Natural killer cell treated with Interleukin-12 subunit alpha and Interleukin-12 subunit beta and Interleukin-15 and Interleukin-18, amount 100 ng/mL, for 72 hours (primary cell): Measurements from ENCODE around the gene SPACDR. TPM values are rescaled to one million over a fixed set of nuclear protein-coding genes. Genes with fewer than 3 reads are reported as not detected.
"Not testable (repeated sequence)": the region's sequence is repeated elsewhere in the genome, so short reads cannot be mapped to it uniquely, and the experiment has no call there.

Experiments
- ATAC-seq, 2 donors: fragments of 150-1000 bp; cut with Tn5 transposase in 1 of 2; sonication (Bioruptor Pico), chemical (Tn5 transposase) in 1 of 2; 2 replicates each; pipeline ENCODE4 v1.10.0; 2021
- DNase-seq: peaks from one replicate; pipeline ENCODE4 v3.0.0; 2022; ENCODE audit warnings: low spot score
- H3K27ac Mint-ChIP-seq, 2 donors: 1 replicate in 1 of 2; 2 replicates in 1 of 2; pipeline ENCODE4 v1.8.0; 2022; ENCODE audit warnings: mixed read lengths in 2 of 2, mild to moderate bottlenecking in 1 of 2, moderate library complexity in 1 of 2
- H3K27me3 Mint-ChIP-seq, 2 donors: 1 replicate in 1 of 2; 2 replicates in 1 of 2; pipeline ENCODE4 v1.8.0; 2022; ENCODE audit warnings: mixed read lengths in 2 of 2
- H3K36me3 Mint-ChIP-seq: one replicate; pipeline ENCODE4 v1.8.0; 2022; ENCODE audit warnings: mixed read lengths
- H3K4me1 Mint-ChIP-seq, 2 donors: 1 replicate in 1 of 2; 2 replicates in 1 of 2; pipeline ENCODE4 v1.8.0; 2022; ENCODE audit warnings: low read depth in 2 of 2, mixed read lengths in 2 of 2, mild to moderate bottlenecking in 1 of 2
- H3K4me3 Mint-ChIP-seq: one replicate; pipeline ENCODE4 v1.8.0; 2022; ENCODE audit warnings: mixed read lengths
- H3K9me3 Mint-ChIP-seq: 2 replicates; pipeline ENCODE4 v1.8.0; 2022; ENCODE audit warnings: mixed read lengths
- total RNA-seq, 2 donors: library from RNA; stranded (reverse); gene quantifications; one replicate each; pipeline ENCODE4 v1.2.3, GENCODE V29; 2022

Gene SPACDR
- total RNA-seq, 2 donors from 2014 or later = 2.4 to 4.2 TPM

GRCh38 chr7:100465702-100466311 is 1.7 kb upstream of the SPACDR start:
- H3K4me1 Mint-ChIP-seq = peaks cover 0 to 9% of the 10 kb centered on the region in 2 donors
- no peaks in the 10 kb centered on the region for H3K36me3 Mint-ChIP-seq
- no peak overlapping the region for H3K4me3 Mint-ChIP-seq
- no peaks in the 10 kb centered on the region for H3K9me3 Mint-ChIP-seq
- ATAC-seq (no peak), DNase-seq (no peak)
- no peaks in the 10 kb centered on the region for H3K27me3 Mint-ChIP-seq
- H3K27ac Mint-ChIP-seq = no peak overlapping the region

- no peak for ATAC-seq
- no peak for DNase-seq
- no peak overlapping the region for H3K27ac Mint-ChIP-seq
- no peaks in the 10 kb centered on the region for H3K9me3 Mint-ChIP-seq
- H3K27me3 Mint-ChIP-seq = no peaks in the 10 kb centered on the region
- H3K4me3 Mint-ChIP-seq = no peak overlapping the region
- no peaks in the 10 kb centered on the region for H3K36me3 Mint-ChIP-seq
- peaks cover 0 to 9% of the 10 kb centered on the region in 2 donors for H3K4me1 Mint-ChIP-seq
These were observed 1.2 kb upstream of the SPACDR start for GRCh38 chr7:100465299-100465698.

GRCh38 chr7:100464791-100465190 is 731 bp upstream of the SPACDR start:
- no peak for ATAC-seq
- H3K9me3 Mint-ChIP-seq = no peaks in the 10 kb centered on the region
- H3K27ac Mint-ChIP-seq = no peak overlapping the region
- DNase-seq = no peak
- H3K4me3 Mint-ChIP-seq = no peak overlapping the region
- H3K4me1 Mint-ChIP-seq = peaks cover 0 to 6% of the 10 kb centered on the region in 2 donors
- H3K27me3 Mint-ChIP-seq = no peaks in the 10 kb centered on the region
- no peaks in the 10 kb centered on the region for H3K36me3 Mint-ChIP-seq

GRCh38 chr7:100457033-100457432 is 7.0 kb downstream of the SPACDR start:
- no peak overlapping the region for H3K27ac Mint-ChIP-seq
- peaks cover 0 to 4% of the 10 kb centered on the region in 2 donors for H3K4me1 Mint-ChIP-seq
- no peaks in the 10 kb centered on the region for H3K9me3 Mint-ChIP-seq
- no peaks in the 10 kb centered on the region for H3K27me3 Mint-ChIP-seq
- DNase-seq (no peak), ATAC-seq (no peak)
- H3K4me3 Mint-ChIP-seq = no peak overlapping the region
- H3K36me3 Mint-ChIP-seq = no peaks in the 10 kb centered on the region

GRCh38 chr7:100456562-100456961 is 7.5 kb downstream of the SPACDR start:
- no peaks in the 10 kb centered on the region for H3K36me3 Mint-ChIP-seq
- H3K4me1 Mint-ChIP-seq = peaks cover 0 to 4% of the 10 kb centered on the region in 2 donors
- no peaks in the 10 kb centered on the region for H3K27me3 Mint-ChIP-seq
- DNase-seq (no peak), ATAC-seq (no peak)
- no peak overlapping the region for H3K27ac Mint-ChIP-seq
- H3K4me3 Mint-ChIP-seq = no peak overlapping the region
- no peaks in the 10 kb centered on the region for H3K9me3 Mint-ChIP-seq

GRCh38 chr7:100455206-100455605 is 8.9 kb downstream of the SPACDR start:
- no peaks in the 10 kb centered on the region for H3K9me3 Mint-ChIP-seq
- no peaks in the 10 kb centered on the region for H3K36me3 Mint-ChIP-seq
- H3K27ac Mint-ChIP-seq = no peak overlapping the region
- no peak overlapping the region for H3K4me3 Mint-ChIP-seq
- ATAC-seq (no peak), DNase-seq (no peak)
- H3K27me3 Mint-ChIP-seq = no peaks in the 10 kb centered on the region
- peaks cover 0 to 4% of the 10 kb centered on the region in 2 donors for H3K4me1 Mint-ChIP-seq

- H3K9me3 Mint-ChIP-seq, DNase-seq, ATAC-seq, H3K27ac Mint-ChIP-seq, H3K36me3 Mint-ChIP-seq, H3K4me3 Mint-ChIP-seq, H3K4me1 Mint-ChIP-seq, H3K27me3 Mint-ChIP-seq: not testable (repeated sequence)
These were observed 10.2 kb downstream of the SPACDR start for GRCh38 chr7:100453854-100454253.

- no peak overlapping the region for H3K4me3 Mint-ChIP-seq
- no peaks in the 10 kb centered on the region for H3K36me3 Mint-ChIP-seq
- DNase-seq (no peak), ATAC-seq (no peak)
- peaks cover 0 to 4% of the 10 kb centered on the region in 2 donors for H3K4me1 Mint-ChIP-seq
- no peaks in the 10 kb centered on the region for H3K27me3 Mint-ChIP-seq
- H3K9me3 Mint-ChIP-seq = no peaks in the 10 kb centered on the region
- no peak overlapping the region for H3K27ac Mint-ChIP-seq
These were observed 11.5 kb downstream of the SPACDR start for GRCh38 chr7:100452513-100452912.

- Mint-ChIP-seq H3K9me3 (no peaks in the 10 kb centered on the region), H3K4me3 (no peak overlapping the region), H3K36me3 (no peaks in the 10 kb centered on the region), H3K27ac (no peak overlapping the region), H3K4me1 (no peaks in the 10 kb centered on the region), H3K27me3 (no peaks in the 10 kb centered on the region)
- ATAC-seq (no peak), DNase-seq (no peak)
These were observed 14.8 kb downstream of the SPACDR start for GRCh38 chr7:100449190-100449795.

GRCh38 chr7:100447363-100447762 is 16.7 kb downstream of the SPACDR start:
- not testable (repeated sequence) for H3K27ac Mint-ChIP-seq, H3K36me3 Mint-ChIP-seq, H3K27me3 Mint-ChIP-seq, DNase-seq, H3K4me3 Mint-ChIP-seq, ATAC-seq, H3K9me3 Mint-ChIP-seq, H3K4me1 Mint-ChIP-seq

- Mint-ChIP-seq H3K27ac (no peak overlapping the region), H3K4me1 (no peaks in the 10 kb centered on the region), H3K4me3 (no peak overlapping the region), H3K36me3 (no peaks in the 10 kb centered on the region), H3K27me3 (no peaks in the 10 kb centered on the region), H3K9me3 (no peaks in the 10 kb centered on the region)
- DNase-seq = no peak
- no peak for ATAC-seq
These were observed 18.0 kb downstream of the SPACDR start for GRCh38 chr7:100446040-100446439.

- Mint-ChIP-seq H3K36me3 (no peaks in the 10 kb centered on the region), H3K4me3 (no peak overlapping the region), H3K4me1 (no peaks in the 10 kb centered on the region), H3K27ac (no peak overlapping the region), H3K9me3 (no peaks in the 10 kb centered on the region), H3K27me3 (no peaks in the 10 kb centered on the region)
- DNase-seq = no peak
- peak in 1 of 2 donors; percentile 48 for ATAC-seq
These were observed 19.5 kb downstream of the SPACDR start for GRCh38 chr7:100444311-100445278.

- H3K36me3 Mint-ChIP-seq = no peaks in the 10 kb centered on the region
- no peak overlapping the region for H3K4me3 Mint-ChIP-seq
- no peaks in the 10 kb centered on the region for H3K27me3 Mint-ChIP-seq
- H3K4me1 Mint-ChIP-seq = no peaks in the 10 kb centered on the region
- H3K27ac Mint-ChIP-seq = no peak overlapping the region
- ATAC-seq (no peak), DNase-seq (no peak)
- H3K9me3 Mint-ChIP-seq = no peaks in the 10 kb centered on the region
These were observed 20.8 kb downstream of the SPACDR start for GRCh38 chr7:100443096-100443840.
